GM20431 (cell line): ENCODE data around the gene HOTAIR.

ENCODE experiments used
- in situ Hi-C: fragments of 300-500 bp; cut with MseI, MboI; formaldehyde crosslinking; loops from one replicate; pipeline ENCODE4 v1.15.0; 2020; ENCODE audit warnings: low sequenced_read_pairs; ENCODE audit not compliant: unreplicated experiment

Gene HOTAIR

GRCh38 chr12:54012631-54013409 is 38.1 kb upstream of the HOTAIR start:
- in situ Hi-C loops: loop anchor here (25.0 kb wide), 1 partner anchor 349 kb away; the partner anchor contains the start of gene GPR84

GRCh38 chr12:54011665-54012532 is 37.1 kb upstream of the HOTAIR start:
- in situ Hi-C loops: loop anchor here (25.0 kb wide), 1 partner anchor 350 kb away; the partner anchor contains the start of gene GPR84

- in situ Hi-C loops: loop anchor here (25.0 kb wide), 1 partner anchor 351 kb away; the partner anchor contains the start of gene GPR84
Measured at GRCh38 chr12:54010972-54011664, 36.4 kb upstream of the HOTAIR start.

GRCh38 chr12:54010053-54010971 is 35.6 kb upstream of the HOTAIR start:
- in situ Hi-C loops: loop anchor here (25.0 kb wide), 1 partner anchor 352 kb away; the partner anchor contains the start of gene GPR84

- in situ Hi-C loops: loop anchor here (25.0 kb wide), 1 partner anchor 353 kb away; the partner anchor contains the start of gene GPR84
Measured at GRCh38 chr12:54009171-54010052, 34.7 kb upstream of the HOTAIR start.

GRCh38 chr12:54008260-54008552 is 33.5 kb upstream of the HOTAIR start:
- in situ Hi-C loops: loop anchor here (25.0 kb wide), 1 partner anchor 354 kb away; the partner anchor contains the start of gene GPR84

GRCh38 chr12:54007538-54008259 is 32.9 kb upstream of the HOTAIR start:
- in situ Hi-C loops: loop anchor here (25.0 kb wide), 1 partner anchor 355 kb away; the partner anchor contains the start of gene GPR84

GRCh38 chr12:54006559-54007220 is 31.9 kb upstream of the HOTAIR start:
- in situ Hi-C loops: loop anchor here (25.0 kb wide), 1 partner anchor 356 kb away; the partner anchor contains the start of gene GPR84

GRCh38 chr12:54005853-54006558 is 31.3 kb upstream of the HOTAIR start:
- in situ Hi-C loops: loop anchor here (25.0 kb wide), 1 partner anchor 356 kb away; the partner anchor contains the start of gene GPR84

- in situ Hi-C loops: loop anchor here (25.0 kb wide), 1 partner anchor 357 kb away; the partner anchor contains the start of gene GPR84
Measured at GRCh38 chr12:54005531-54005852, 30.7 kb upstream of the HOTAIR start.

- in situ Hi-C loops: loop anchor here (25.0 kb wide), 1 partner anchor 357 kb away; the partner anchor contains the start of gene GPR84
Measured at GRCh38 chr12:54004841-54005530, 30.2 kb upstream of the HOTAIR start.

- in situ Hi-C loops: loop anchor here (25.0 kb wide), 1 partner anchor 358 kb away; the partner anchor contains the start of gene GPR84
Measured at GRCh38 chr12:54004063-54004840, 29.5 kb upstream of the HOTAIR start.

- in situ Hi-C loops: loop anchor here (25.0 kb wide), 1 partner anchor 359 kb away; the partner anchor contains the start of gene GPR84
Measured at GRCh38 chr12:54003625-54004024, 28.9 kb upstream of the HOTAIR start.

- in situ Hi-C loops: loop anchor here (25.0 kb wide), 1 partner anchor 359 kb away; the partner anchor contains the start of gene GPR84
Measured at GRCh38 chr12:54002915-54003389, 28.2 kb upstream of the HOTAIR start.
